IMR-90 (cell line): ENCODE measurements around the gene CLDN7. TPM values are rescaled to one million over a fixed set of nuclear protein-coding genes. Genes with fewer than 3 reads are reported as not detected.

ENCODE experiments used
- ATAC-seq: fragments of 200-7000 bp; cut with Tn5 transposase; 2 replicates; pipeline ENCODE4 v1.9.1; 2020; ENCODE audit warnings: low read depth, mild to moderate bottlenecking, moderate library complexity
- BruUV-seq: library from RNA; stranded (reverse); fragments of 400-500 nt; replicated peaks from 2 replicates; lab custom pipeline; 2021; lab: Mats Ljungman, UMichigan
- CTCF ChIA-PET: fragments of 300-600 bp; formaldehyde crosslinking; extraction: SDS; loops from one replicate; lab custom pipeline; 2021; ENCODE audit warnings: antibody characterized with exemption; lab: Yijun Ruan, JAX
- POLR2A ChIA-PET: fragments of 300-600 bp; sonication (Branson Sonifier 250); formaldehyde crosslinking; loops from one replicate; lab custom pipeline; 2022; ENCODE audit warnings: antibody characterized with exemption; ENCODE audit not compliant: unreplicated experiment; lab: Charles Lee
- DNase-seq: peaks from one replicate; pipeline ENCODE4 v3.0.0; 2013
- H2AFZ ChIP-seq: replicated peaks from 2 replicates; pipeline ENCODE3; 2013; ENCODE audit warnings: low read length, mild to moderate bottlenecking; ENCODE audit not compliant: poor library complexity
- H2AK5ac ChIP-seq: 2 replicates; pipeline ENCODE4 v1.6.1; 2013; ENCODE audit warnings: low read depth, low read length, inconsistent platforms
- H2AK9ac ChIP-seq: replicated peaks from 2 replicates; pipeline ENCODE3; 2013; ENCODE audit warnings: mild to moderate bottlenecking, low read depth, low read length, moderate library complexity; ENCODE audit not compliant: poor library complexity
- H2BK120ac ChIP-seq: 2 replicates; pipeline ENCODE4 v1.6.1; 2013; ENCODE audit warnings: low read depth, low read length, inconsistent platforms
- H2BK15ac ChIP-seq: 3 replicates; pipeline ENCODE4 v1.6.1; 2013; ENCODE audit warnings: low read depth, low read length, inconsistent platforms
- H2BK20ac ChIP-seq: 2 replicates; pipeline ENCODE4 v1.6.1; 2013; ENCODE audit warnings: low read depth, mild to moderate bottlenecking, inconsistent platforms, low read length, moderate library complexity
- H2BK5ac ChIP-seq: 2 replicates; pipeline ENCODE4 v1.6.1; 2013; ENCODE audit warnings: mild to moderate bottlenecking, low read depth, low read length, inconsistent platforms; ENCODE audit not compliant: poor library complexity, severe bottlenecking
- H3K14ac ChIP-seq: replicated peaks from 2 replicates; pipeline ENCODE4 v1.6.1; 2013; ENCODE audit warnings: low read depth, low read length, inconsistent platforms
- H3K18ac ChIP-seq: 2 replicates; pipeline ENCODE4 v1.6.1; 2013; ENCODE audit warnings: low read depth, low read length, control low read depth
- H3K23ac ChIP-seq: 2 replicates; pipeline ENCODE4 v1.6.1; 2013; ENCODE audit warnings: low read depth, low read length, inconsistent platforms
- H3K27ac ChIP-seq: 2 replicates; pipeline ENCODE4 v1.5.1; 2013; ENCODE audit warnings: mild to moderate bottlenecking, control low read depth, low read length; ENCODE audit not compliant: insufficient read depth
- H3K27me3 ChIP-seq: 2 replicates; pipeline ENCODE4 v1.6.1; 2013; ENCODE audit warnings: low read length; ENCODE audit not compliant: control insufficient read depth, insufficient read depth
- H3K36me3 ChIP-seq: 2 replicates; pipeline ENCODE4 v1.6.1; 2013; ENCODE audit warnings: low read length, mixed read lengths; ENCODE audit not compliant: control insufficient read depth, insufficient read depth
- H3K4ac ChIP-seq: 2 replicates; pipeline ENCODE4 v1.6.1; 2013; ENCODE audit warnings: low read depth, low read length, inconsistent platforms
- H3K4me1 ChIP-seq: 2 replicates; pipeline ENCODE4 v1.6.1; 2013; ENCODE audit warnings: low read length, mixed read lengths; ENCODE audit not compliant: control insufficient read depth, insufficient read depth
- H3K4me2 ChIP-seq: 2 replicates; pipeline ENCODE4 v1.6.1; 2013; ENCODE audit warnings: low read depth, mild to moderate bottlenecking, control low read depth, low read length, moderate library complexity
- H3K4me3 ChIP-seq: 2 replicates; pipeline ENCODE4 v1.5.1; 2013; ENCODE audit warnings: low read depth, mild to moderate bottlenecking, control low read depth, low read length, moderate library complexity; ENCODE audit not compliant: insufficient read depth
- H3K56ac ChIP-seq: 2 replicates; pipeline ENCODE4 v1.6.1; 2013; ENCODE audit warnings: low read length, inconsistent platforms; ENCODE audit not compliant: insufficient read depth; ENCODE audit errors: extremely low read depth
- H3K79me1 ChIP-seq, 2 experiments: 2 replicates each; pipeline ENCODE4 v1.6.1; 2013; ENCODE audit warnings: low read length in 2 of 2, inconsistent platforms in 1 of 2, low read depth in 1 of 2
- H3K9ac ChIP-seq: 2 replicates; pipeline ENCODE4 v1.6.1; 2013; ENCODE audit warnings: low read depth, low read length, control low read depth
- H3K9me1 ChIP-seq: 2 replicates; pipeline ENCODE4 v1.6.1; 2013; ENCODE audit warnings: low read length, inconsistent platforms; ENCODE audit not compliant: insufficient read depth
- H3K9me3 ChIP-seq: 2 replicates; pipeline ENCODE4 v1.6.1; 2013; ENCODE audit warnings: low read length; ENCODE audit not compliant: control insufficient read depth, insufficient read depth
- H4K20me1 ChIP-seq: 2 replicates; pipeline ENCODE4 v1.6.1; 2013; ENCODE audit warnings: low read length, inconsistent platforms; ENCODE audit not compliant: insufficient read depth
- H4K5ac ChIP-seq: 2 replicates; pipeline ENCODE4 v1.6.1; 2013; ENCODE audit warnings: mild to moderate bottlenecking, low read depth, low read length, control low read depth
- H4K8ac ChIP-seq, 2 experiments: 2 replicates each; pipeline ENCODE4 v1.6.1; 2013; ENCODE audit warnings: low read depth in 2 of 2, low read length in 2 of 2, control low read depth in 1 of 2, inconsistent platforms in 1 of 2
- H4K91ac ChIP-seq: 2 replicates; pipeline ENCODE4 v1.6.1; 2013; ENCODE audit warnings: low read depth, low read length, inconsistent platforms; ENCODE audit not compliant: insufficient read depth
- BHLHE40 ChIP-seq: fragments of 150-350 bp; IDR thresholded peaks from 2 replicates; pipeline ENCODE4 v1.6.1; 2016; ENCODE audit warnings: mild to moderate bottlenecking, low read depth, low read length
- CTCF ChIP-seq: conservative IDR thresholded peaks from 2 replicates; pipeline ENCODE4 v1.5.1; 2012; ENCODE audit warnings: mild to moderate bottlenecking, low read depth, low read length, improper control_type of control experiment
- MAFK ChIP-seq: IDR thresholded peaks from 2 replicates; pipeline ENCODE4 v1.6.1; 2012; ENCODE audit warnings: low read depth, low read length, improper control_type of control experiment
- MXI1 ChIP-seq: IDR thresholded peaks from 2 replicates; pipeline ENCODE4 v1.6.1; 2012; ENCODE audit warnings: low read depth, mild to moderate bottlenecking, low read length, moderate library complexity, borderline replicate concordance
- USF2 ChIP-seq: fragments of 150-350 bp; IDR thresholded peaks from 2 replicates; pipeline ENCODE4 v1.6.1; 2017; ENCODE audit warnings: mild to moderate bottlenecking, antibody characterized with exemption, low read length, low read depth
- WGBS, 2 experiments: methylation state at CpG; one replicate each; pipeline versions ENCODE4 v1.1.5 to v1.1.7; 2013; ENCODE audit warnings: missing lambda C conversion rate in 2 of 2; ENCODE audit not compliant: insufficient read length in 1 of 2; ENCODE audit errors: extremely low coverage in 2 of 2; 5-methylcytosine and 5-hydroxymethylcytosine counted together
- dilution Hi-C: fragments of 300-500 bp; cut with HindIII; formaldehyde crosslinking; loops from one replicate; pipeline ENCODE4 v1.14.3; 2018; ENCODE audit warnings: low sequenced_read_pairs; ENCODE audit not compliant: unreplicated experiment
- in situ Hi-C: fragments of 300-500 bp; cut with MboI; formaldehyde crosslinking; loops from 3 replicates; pipeline ENCODE4 v1.14.3; 2019; ENCODE audit warnings: low sequenced_read_pairs, inconsistent platforms, mixed read lengths
- intact Hi-C: fragments of 100-400 bp; cut with micrococcal nuclease; formaldehyde crosslinking; loops from 2 replicates; pipeline ENCODE4 v1.10.0; 2022
- polyA plus RNA-seq, 3 experiments: library from polyadenylated mRNA; depleted of rRNA; stranded (reverse); fragments of >200 nt; gene quantifications; 2 replicates each; pipeline ENCODE4 v1.2.3, GENCODE V29; 2012; ENCODE audit warnings: low replicate concordance in 1 of 3
- total RNA-seq: library from RNA; depleted of rRNA; stranded (reverse); fragments of >200 nt; gene quantifications from 2 replicates; pipeline ENCODE4 v1.2.3, GENCODE V29; 2012

Gene CLDN7
- total and polyA plus RNA-seq, 2 of the 4 experiments (the other 2 are of a cell fraction), result 1.4 TPM

GRCh38 chr17:7284911-7285310 is 22.6 kb upstream of the CLDN7 start:
- in situ Hi-C loops, result no loop called here
- no peak overlapping the region for H3K4me3 ChIP-seq

More at GRCh38 chr17:7284911-7285310, 22.6 kb upstream of the CLDN7 start:
- no peak overlapping the region for H2BK20ac ChIP-seq
- H2AK9ac ChIP-seq, result no peak overlapping the region
- no peak overlapping the region for H3K9ac ChIP-seq
- H4K5ac ChIP-seq, result no peak overlapping the region
- BruUV-seq, result no TSS peak
- DNase-seq (no peak), ATAC-seq (no peak)
- H3K56ac ChIP-seq, result no peak overlapping the region
- no peak overlapping the region for H4K8ac ChIP-seq
- no peak overlapping the region for H4K91ac ChIP-seq
- no peak overlapping the region for H3K23ac ChIP-seq
- no peaks in the 10 kb centered on the region for H3K9me3 ChIP-seq
- H3K79me1 ChIP-seq, result no peaks in the 10 kb centered on the region
- H3K36me3 ChIP-seq, result no peaks in the 10 kb centered on the region
- H3K27ac ChIP-seq, result no peak overlapping the region
- H4K20me1 ChIP-seq, result no peaks in the 10 kb centered on the region
- no peak overlapping the region for H2BK5ac ChIP-seq
- no peak overlapping the region for H3K4ac ChIP-seq
- H3K18ac ChIP-seq, result no peak overlapping the region
- no peak overlapping the region for H2AK5ac ChIP-seq
- H3K27me3 ChIP-seq, result peaks cover 53% of the 10 kb centered on the region
- dilution Hi-C loops, result no loop called here
- ChIA-PET CTCF (no interaction called here), POLR2A (no interaction called here)
- no peaks in the 10 kb centered on the region for H3K9me1 ChIP-seq
- no peak overlapping the region for H3K4me2 ChIP-seq
- H3K14ac ChIP-seq, result no peak overlapping the region
- H2AFZ ChIP-seq, result no peak overlapping the region
- 87% methylated on average over 10 of the region's 16 CpGs; no CpG with 5 or more reads in 1 of the 2 experiments for WGBS, 2 experiments
- TF ChIP-seq MXI1 (no peak), CTCF (no peak), BHLHE40 (no peak), MAFK (no peak), USF2 (no peak)
- intact Hi-C loops, result no loop called here
- H2BK15ac ChIP-seq, result no peak overlapping the region
- H2BK120ac ChIP-seq, result no peak overlapping the region
- H3K4me1 ChIP-seq, result peaks cover 2% of the 10 kb centered on the region; the same call in 1 of the 2 replicates
